Duodenal mucosa (tissue), 2 donors: ENCODE measurements around the gene NEGR1.

Experiments
- H3K27ac ChIP-seq: one replicate; pipeline ENCODE4 v1.7.0; 2013; ENCODE audit warnings: low read depth, low read length
- H3K27me3 ChIP-seq, 2 donors: one replicate each; pipeline ENCODE4 v1.7.0; 2013; ENCODE audit warnings: low read length in 2 of 2, control low read depth in 1 of 2; ENCODE audit not compliant: insufficient read depth in 2 of 2, control insufficient read depth in 1 of 2
- H3K36me3 ChIP-seq, 2 donors: one replicate each; pipeline ENCODE4 v1.7.0; 2013; ENCODE audit warnings: low read length in 2 of 2, control low read depth in 1 of 2; ENCODE audit not compliant: insufficient read depth in 2 of 2, control insufficient read depth in 1 of 2
- H3K4me1 ChIP-seq, 2 donors: one replicate each; pipeline ENCODE4 v1.7.0; 2013; ENCODE audit warnings: low read length in 2 of 2, control low read depth in 1 of 2; ENCODE audit not compliant: insufficient read depth in 2 of 2, control insufficient read depth in 1 of 2
- H3K4me3 ChIP-seq, 2 donors: one replicate each; pipeline ENCODE4 v1.7.0; 2013; ENCODE audit warnings: low read length in 2 of 2, low read depth in 1 of 2
- H3K9ac ChIP-seq, 2 donors: one replicate each; pipeline ENCODE4 v1.7.0; 2013; ENCODE audit warnings: low read length in 2 of 2, low read depth in 1 of 2
- H3K9me3 ChIP-seq, 2 donors: one replicate each; pipeline ENCODE4 v1.7.0; 2013; ENCODE audit warnings: low read length in 2 of 2, control low read depth in 1 of 2; ENCODE audit not compliant: control insufficient read depth in 1 of 2

Gene NEGR1

DNA sequence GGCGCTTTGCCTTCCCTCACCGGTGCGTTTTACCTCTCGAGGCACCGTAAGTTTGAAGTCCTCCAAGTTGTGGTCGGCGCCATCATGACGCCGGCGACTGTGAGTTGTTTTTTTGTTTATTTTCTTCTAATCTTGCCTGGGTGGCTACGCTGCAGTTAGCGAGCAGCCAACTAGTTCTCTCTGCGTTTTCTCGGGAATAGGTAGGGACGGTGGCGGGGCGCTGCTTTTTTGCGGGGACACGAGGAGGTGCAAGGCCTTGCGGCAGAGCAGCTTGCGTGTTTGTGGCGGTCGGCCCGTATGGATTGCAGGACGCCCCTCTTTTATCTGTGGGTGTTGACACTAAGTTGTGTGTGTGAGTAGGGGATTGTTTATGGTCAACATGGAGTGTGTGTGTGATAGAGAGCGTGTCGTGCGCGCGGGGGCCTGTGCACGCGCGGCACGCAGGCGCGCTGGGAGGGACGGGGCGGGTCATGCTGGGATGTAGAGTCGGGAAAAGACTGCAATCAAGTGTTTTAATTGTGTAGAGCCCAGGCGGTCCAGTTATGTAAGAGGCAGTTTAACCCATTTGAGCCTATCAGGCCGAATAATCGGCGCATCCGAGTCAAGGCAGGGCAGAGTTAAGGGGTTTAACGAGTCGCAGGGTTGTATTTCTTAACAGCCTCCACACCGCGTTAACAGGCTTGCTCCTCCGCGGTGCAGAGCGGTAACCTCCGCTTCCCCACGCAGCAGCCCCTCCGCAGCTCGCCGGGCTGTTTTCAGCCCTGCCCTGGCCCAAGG is 1.2 kb upstream of the NEGR1 start:
- Histone ChIP-seq H3K4me3 (peak overlapping the region; percentile 67 to 74), H3K27me3 (peaks cover 14 to 33% of the 10 kb centered on the region in 2 donors), H3K4me1 (peaks cover 0 to 19% of the 10 kb centered on the region in 2 donors), H3K9ac (peak overlapping the region; percentile 41 to 73), H3K36me3 (no peaks in the 10 kb centered on the region), H3K9me3 (no peaks in the 10 kb centered on the region), H3K27ac (peak overlapping the region; percentile 91)

DNA sequence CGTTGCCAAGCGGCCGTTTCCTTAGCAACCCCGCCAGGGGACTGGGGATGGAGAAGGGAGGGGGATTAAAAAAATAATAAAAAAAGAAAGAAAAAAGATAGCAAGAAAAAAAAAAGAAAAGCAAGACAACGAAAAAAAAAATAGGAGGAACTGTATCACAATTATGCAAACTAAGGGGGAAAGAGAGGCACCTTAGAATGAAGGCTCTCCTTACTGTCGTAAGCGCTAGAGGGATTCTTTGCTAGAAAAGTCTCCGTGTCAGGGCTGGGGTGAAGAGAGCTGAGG is 625 bp upstream of the NEGR1 start:
- no peaks in the 10 kb centered on the region for H3K36me3 ChIP-seq

DNA sequence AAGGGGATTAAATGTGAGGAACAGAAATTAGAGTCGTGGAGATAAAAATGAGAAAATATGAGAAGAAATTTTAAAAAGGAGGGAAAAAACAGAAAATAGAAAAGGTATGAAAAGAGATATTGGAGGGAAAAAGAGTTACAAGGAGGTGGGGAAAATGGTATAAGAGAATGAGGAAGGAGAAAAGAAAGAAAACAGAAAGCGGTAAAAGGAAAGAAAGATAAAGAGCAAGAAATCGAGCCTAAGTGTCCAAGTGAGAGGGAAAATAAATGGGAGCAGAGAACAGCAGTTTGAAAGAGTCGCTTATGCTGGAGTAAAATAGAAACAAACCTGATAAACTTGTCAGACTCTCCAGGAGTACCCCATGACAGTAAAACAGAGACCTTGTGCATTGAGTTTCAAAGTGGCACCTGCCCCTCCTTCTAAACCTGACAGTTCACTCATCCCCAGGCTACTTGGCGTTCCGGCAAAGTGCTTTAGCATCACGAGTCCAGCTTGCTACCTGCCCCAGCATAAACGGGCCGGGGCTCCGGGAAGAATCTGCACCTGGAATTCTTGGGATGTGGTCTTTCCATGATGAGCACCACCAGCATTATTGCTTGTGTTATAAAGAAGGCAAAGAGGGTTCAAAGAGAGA is 585 bp downstream of the NEGR1 start:
- H3K4me3 ChIP-seq: peak overlapping the region; percentile 44 to 72
- H3K27ac ChIP-seq: no peak overlapping the region
- H3K27me3 ChIP-seq: peaks cover 14 to 33% of the 10 kb centered on the region in 2 donors
- H3K9me3 ChIP-seq: no peaks in the 10 kb centered on the region
- peaks cover 0 to 19% of the 10 kb centered on the region in 2 donors for H3K4me1 ChIP-seq
- no peaks in the 10 kb centered on the region for H3K36me3 ChIP-seq
- H3K9ac ChIP-seq: peak overlapping the region; percentile 1 to 47

More for the DNA sequence above, 625 bp upstream of the NEGR1 start:
- peak overlapping the region; percentile 91 for H3K27ac ChIP-seq
- peaks cover 14 to 33% of the 10 kb centered on the region in 2 donors for H3K27me3 ChIP-seq
- H3K4me3 ChIP-seq: peak overlapping the region; percentile 67 to 74
- H3K9ac ChIP-seq: peak overlapping the region; percentile 41 to 73
- H3K4me1 ChIP-seq: peaks cover 0 to 19% of the 10 kb centered on the region in 2 donors
- H3K9me3 ChIP-seq: no peaks in the 10 kb centered on the region

DNA sequence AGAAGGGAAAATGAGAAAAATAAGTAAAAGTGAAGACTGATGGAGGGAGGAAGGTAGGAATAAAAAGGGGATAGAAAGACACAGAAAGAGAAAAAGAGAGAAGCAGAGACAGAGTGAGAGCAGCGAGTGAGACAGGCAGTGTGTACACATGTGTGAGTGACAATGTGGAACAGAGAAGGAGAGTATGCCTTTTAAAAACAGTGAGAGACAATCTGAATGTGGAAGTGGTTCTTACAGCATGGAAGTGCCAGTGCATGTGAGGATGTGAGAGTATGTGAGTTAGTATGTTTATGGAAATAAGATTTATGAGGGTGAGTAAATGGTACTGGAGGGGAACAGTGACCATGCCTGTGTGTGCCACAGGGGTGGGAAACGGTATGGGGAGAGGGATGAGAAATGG is 1.2 kb downstream of the NEGR1 start:
- H3K27ac ChIP-seq: no peak overlapping the region
- H3K4me1 ChIP-seq: peaks cover 0 to 19% of the 10 kb centered on the region in 2 donors
- H3K27me3 ChIP-seq: peaks cover 14 to 33% of the 10 kb centered on the region in 2 donors
- H3K36me3 ChIP-seq: no peaks in the 10 kb centered on the region
- no peaks in the 10 kb centered on the region for H3K9me3 ChIP-seq
- no peak overlapping the region for H3K9ac ChIP-seq
- H3K4me3 ChIP-seq: peak overlapping the region; percentile 25 to 44

DNA sequence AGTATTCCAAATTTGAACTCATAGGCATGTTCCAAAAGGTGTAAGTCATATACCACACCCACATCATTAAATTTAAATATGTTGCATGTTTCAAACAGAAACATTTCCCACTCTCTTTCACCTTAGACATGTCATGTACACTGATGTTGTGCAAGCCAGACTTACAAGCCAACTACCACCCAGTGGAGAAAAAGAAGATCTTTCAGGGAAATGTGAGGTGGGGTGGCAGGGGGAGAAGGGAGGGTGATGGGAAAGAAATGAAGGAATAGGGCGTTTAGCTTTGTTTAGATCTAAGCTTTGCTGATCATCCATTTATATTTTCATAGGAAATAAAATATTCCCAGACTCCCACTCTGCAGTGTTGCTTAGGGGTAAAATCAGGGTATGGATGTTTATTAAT is 1.6 kb downstream of the NEGR1 start:
- peaks cover 0 to 19% of the 10 kb centered on the region in 2 donors for H3K4me1 ChIP-seq
- no peaks in the 10 kb centered on the region for H3K36me3 ChIP-seq
- no peak overlapping the region for H3K4me3 ChIP-seq
- H3K9ac ChIP-seq: no peak overlapping the region
- no peak overlapping the region for H3K27ac ChIP-seq
- peaks cover 14 to 33% of the 10 kb centered on the region in 2 donors for H3K27me3 ChIP-seq
- H3K9me3 ChIP-seq: no peaks in the 10 kb centered on the region

DNA sequence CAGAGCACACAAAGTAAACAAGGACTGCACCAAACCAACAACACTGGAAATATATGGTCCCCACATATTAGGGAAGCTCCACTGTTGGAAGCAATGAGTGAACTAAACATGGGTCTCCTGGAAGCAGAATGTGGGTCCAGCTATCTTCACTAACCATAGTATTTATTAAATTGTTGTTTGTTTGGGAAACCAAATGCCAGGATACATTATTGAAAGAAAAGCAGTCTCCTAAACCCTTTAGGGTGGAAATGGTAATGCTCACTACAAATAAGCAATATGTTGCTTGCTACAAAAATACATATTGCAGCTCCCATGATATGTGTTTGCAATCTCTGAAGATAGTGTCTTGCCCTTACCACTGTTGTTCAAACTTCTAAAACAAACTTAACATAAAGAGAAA is 2.2 kb downstream of the NEGR1 start:
- Histone ChIP-seq H3K27ac (no peak overlapping the region), H3K4me3 (peak overlapping the region in 1 of 2 donors; percentile 36), H3K4me1 (peaks cover 0 to 19% of the 10 kb centered on the region in 2 donors), H3K9me3 (no peaks in the 10 kb centered on the region), H3K36me3 (no peaks in the 10 kb centered on the region), H3K27me3 (peaks cover 14 to 29% of the 10 kb centered on the region in 2 donors), H3K9ac (no peak overlapping the region)

DNA sequence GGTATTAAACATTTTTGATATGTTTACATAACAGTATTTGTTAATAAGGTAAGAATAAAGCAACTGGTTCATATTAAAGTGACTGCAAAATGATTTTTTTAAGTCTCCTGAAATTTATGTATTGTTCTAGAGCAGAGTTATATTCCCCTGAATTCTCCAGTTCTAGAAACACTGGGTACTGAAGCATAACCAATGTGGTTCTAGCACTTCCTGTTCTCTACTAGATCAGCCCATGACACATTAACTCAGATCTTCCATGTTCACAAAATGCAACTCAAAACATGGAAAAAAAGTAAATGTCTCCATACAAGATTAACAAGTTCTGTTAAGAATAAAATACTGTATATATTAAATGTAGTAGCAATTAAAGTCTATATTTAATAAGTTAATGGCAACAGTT is 3.9 kb downstream of the NEGR1 start:
- Histone ChIP-seq H3K9me3 (no peaks in the 10 kb centered on the region), H3K36me3 (no peaks in the 10 kb centered on the region), H3K27me3 (peaks cover 4 to 13% of the 10 kb centered on the region in 2 donors), H3K9ac (no peak overlapping the region), H3K4me3 (no peak overlapping the region), H3K4me1 (peaks cover 0 to 9% of the 10 kb centered on the region in 2 donors), H3K27ac (no peak overlapping the region)

DNA sequence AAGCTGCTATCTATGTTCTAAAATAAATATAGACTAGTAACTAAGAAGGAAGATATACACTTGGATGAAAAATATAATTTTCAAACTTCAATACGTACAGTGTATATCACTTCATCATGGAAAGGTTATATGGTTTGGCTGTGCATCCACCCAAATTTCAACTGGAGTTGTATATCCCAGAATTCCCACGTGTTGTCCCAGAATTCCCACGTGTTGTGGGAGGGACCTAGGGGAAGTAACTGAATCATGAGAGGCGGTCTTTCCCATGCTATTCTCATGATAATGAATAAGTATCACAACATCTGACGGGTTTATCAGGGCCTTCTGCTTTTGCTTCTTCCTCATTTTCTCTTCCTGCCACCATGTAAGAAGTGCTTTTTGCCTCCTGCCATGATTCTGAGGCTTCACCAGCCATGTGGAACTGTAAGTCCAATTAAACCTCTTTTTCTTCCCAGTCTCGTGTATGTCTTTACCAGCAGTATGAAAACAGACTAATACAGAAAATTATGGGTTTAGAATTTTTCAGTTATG is 10.7 kb downstream of the NEGR1 start:
- no peak overlapping the region for H3K9ac ChIP-seq
- H3K9me3 ChIP-seq: no peaks in the 10 kb centered on the region
- no peaks in the 10 kb centered on the region for H3K4me1 ChIP-seq
- H3K27ac ChIP-seq: no peak overlapping the region
- H3K36me3 ChIP-seq: no peaks in the 10 kb centered on the region
- no peak overlapping the region for H3K4me3 ChIP-seq
- no peaks in the 10 kb centered on the region for H3K27me3 ChIP-seq

DNA sequence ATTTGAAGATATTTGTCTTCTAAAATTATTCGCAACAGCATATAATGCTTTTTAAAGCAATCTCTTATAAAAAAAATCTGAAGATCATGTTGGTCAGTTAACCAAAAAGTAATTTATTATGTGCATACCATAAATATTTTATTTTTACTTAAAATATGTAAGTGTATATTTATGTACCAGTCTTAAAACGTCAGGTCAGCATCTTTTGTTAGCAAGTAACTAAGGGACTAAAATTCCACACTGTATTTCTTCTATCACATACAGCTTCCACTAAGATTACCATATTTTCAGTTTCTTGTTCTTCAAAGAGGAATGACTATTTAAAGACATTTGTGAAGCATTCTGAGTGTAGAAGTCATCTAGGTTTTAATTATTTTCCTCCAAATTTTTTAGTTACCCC is 19.6 kb downstream of the NEGR1 start:
- Histone ChIP-seq H3K27ac (no peak overlapping the region), H3K4me3 (no peak overlapping the region), H3K4me1 (no peaks in the 10 kb centered on the region), H3K9ac (no peak overlapping the region), H3K9me3 (no peaks in the 10 kb centered on the region), H3K36me3 (no peaks in the 10 kb centered on the region), H3K27me3 (no peaks in the 10 kb centered on the region)

DNA sequence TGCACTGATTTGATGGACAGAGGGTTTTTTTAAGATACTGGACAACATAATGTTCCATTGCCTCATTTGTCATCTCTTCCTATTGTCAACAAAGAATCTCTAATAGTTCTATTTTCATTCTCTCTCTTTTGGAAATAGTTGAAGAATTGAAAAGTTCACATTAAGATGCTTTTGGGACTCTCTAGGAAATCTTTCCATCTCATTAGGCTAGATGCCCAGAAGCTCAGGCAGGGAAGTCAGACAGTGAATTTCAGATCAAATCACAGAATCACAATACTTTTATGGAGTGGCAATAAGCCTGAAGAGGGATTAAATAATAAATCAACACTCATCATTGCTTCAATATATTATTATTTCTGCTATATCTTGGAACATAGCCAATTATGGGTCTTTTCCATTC is 29.2 kb downstream of the NEGR1 start:
- H3K9ac ChIP-seq: no peak overlapping the region
- H3K27me3 ChIP-seq: no peaks in the 10 kb centered on the region
- no peaks in the 10 kb centered on the region for H3K9me3 ChIP-seq

More for the DNA sequence above, 29.2 kb downstream of the NEGR1 start:
- no peaks in the 10 kb centered on the region for H3K36me3 ChIP-seq
- no peak overlapping the region for H3K27ac ChIP-seq
- no peak overlapping the region for H3K4me3 ChIP-seq
- no peaks in the 10 kb centered on the region for H3K4me1 ChIP-seq
